Epidermal melanocyte (primary cell): ENCODE results near the gene ATG5.
A peak's percentile ranks its signal among the peaks of the same experiment; 100 is the strongest.

Source experiments
- DNase-seq: peaks from one replicate; pipeline ENCODE4 v3.0.0; 2011; ENCODE audit warnings: low spot score; ENCODE audit not compliant: insufficient read length

The ATG5 gene

DNA sequence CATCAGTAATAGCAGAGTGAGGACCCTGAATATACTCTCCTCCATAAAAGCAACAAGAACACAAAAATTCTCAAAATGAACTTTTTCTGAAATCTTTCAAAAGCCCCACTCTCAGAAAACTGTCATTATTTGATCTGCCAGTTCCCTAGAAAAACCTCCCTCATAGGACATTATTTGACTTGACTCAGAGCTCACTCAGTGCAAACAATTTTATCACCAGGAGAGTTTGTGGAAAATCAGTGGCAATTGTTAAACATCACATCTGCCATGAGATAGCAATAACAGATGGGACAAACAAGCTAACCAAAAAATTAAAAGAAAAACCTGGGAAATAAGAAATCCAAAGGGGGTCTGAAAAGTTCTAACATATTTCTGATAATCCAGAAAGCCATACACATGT, 100.0 kb downstream of the ATG5 start:
- DNase-seq: no peak

DNA sequence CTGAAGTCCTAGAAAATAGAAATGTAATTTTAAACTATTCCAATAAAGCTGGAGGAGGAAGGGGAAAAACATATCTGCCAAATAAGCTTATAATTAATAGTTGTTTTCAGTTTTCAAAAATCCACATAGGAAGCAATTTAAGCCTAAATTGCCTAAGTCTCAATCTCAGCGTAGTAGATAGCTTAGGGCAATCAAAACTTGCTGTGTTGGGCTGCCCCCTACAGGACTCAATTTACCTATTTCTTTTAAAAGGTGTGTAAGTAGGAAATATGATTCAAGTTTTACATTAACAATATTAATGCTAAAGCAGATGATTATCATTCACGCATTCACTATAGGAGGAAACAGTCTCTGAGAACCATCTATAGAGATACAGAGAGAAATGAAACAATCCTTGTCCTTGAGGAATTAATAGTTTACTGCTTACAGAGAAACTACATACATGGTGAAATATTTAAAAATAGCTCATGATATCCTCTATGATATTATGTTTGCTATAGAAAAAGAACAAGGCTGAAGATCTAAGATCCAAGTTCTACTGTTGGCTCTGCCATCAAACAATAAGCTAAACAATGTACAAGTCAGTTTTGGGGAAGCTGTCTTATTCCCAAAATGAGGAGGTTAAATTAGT, 102.1 kb downstream of the ATG5 start:
- DNase-seq: peak; percentile 22

DNA sequence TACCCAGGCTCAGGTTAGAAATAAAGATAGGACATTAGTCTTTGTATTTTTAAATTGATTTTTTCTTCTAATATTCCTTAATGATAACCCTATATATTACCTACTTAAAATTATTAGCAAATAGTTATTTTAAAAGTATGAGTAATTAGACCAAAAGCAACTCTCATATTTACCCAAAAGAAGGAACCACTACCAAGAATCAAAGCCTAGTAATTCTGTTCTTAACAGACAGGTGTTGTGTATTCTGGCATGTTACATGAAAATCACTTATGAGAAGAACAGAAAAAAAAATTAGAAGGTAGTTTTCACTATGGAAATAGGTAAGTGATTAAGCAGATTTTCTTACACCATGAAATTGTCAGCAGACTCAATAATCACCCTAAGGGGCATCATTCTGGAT, 105.1 kb downstream of the ATG5 start:
- no peak for DNase-seq

DNA sequence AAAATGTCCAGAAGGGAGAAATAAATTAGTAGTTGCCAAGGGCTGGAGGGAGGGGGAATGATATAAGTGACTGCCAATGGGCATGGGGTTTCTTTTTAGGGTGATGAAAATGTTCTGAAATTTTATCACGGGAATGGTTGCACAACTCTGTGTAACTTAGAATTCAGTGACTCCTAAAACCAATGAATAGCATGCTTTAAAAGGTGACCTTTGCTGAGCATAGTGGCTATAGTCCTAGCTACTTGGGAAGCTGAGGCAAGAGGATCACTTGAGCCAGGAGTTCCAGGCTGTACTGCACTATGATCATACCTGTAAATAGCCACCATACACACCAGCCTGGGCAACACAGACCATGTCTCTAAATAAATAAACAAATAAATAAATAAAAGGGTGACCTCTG, 109.0 kb downstream of the ATG5 start:
- DNase-seq: no peak

DNA sequence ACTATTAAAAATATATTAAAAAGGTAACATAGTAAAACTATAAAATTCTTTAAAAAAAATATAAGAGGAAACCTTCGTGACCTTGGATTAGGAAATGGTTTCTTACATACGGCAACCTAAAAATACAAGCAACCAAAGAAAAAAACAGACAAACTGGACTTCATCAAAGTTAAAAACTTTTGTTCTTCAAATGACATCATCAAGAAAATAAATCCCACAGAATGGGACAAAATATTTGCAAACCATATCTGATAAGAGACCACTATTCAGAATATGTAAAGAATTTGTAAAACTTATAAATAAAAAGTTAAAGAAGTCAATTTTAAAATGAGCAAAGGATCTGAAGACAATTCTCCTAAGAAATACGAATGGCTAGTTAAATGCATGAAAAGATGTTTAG, 110.0 kb downstream of the ATG5 start:
- no peak for DNase-seq

DNA sequence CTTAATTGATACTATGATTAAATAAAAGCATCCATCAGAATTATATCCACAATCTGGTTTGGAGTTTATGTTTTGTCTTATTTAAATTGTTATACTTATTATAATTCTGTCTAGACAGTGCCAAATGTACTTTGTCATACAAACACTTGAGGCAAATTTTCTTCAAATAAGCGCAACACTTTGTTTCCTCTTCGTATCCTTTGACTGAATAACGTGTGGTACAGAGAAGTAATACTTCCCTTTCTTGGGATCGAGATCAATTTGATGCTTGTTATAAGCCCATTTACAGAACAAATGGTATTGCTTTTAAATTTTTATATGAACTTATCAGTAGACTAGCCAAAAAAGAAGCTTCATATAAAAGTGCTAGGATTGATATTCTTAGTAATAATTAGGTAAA, 111.0 kb downstream of the ATG5 start:
- DNase-seq: no peak

DNA sequence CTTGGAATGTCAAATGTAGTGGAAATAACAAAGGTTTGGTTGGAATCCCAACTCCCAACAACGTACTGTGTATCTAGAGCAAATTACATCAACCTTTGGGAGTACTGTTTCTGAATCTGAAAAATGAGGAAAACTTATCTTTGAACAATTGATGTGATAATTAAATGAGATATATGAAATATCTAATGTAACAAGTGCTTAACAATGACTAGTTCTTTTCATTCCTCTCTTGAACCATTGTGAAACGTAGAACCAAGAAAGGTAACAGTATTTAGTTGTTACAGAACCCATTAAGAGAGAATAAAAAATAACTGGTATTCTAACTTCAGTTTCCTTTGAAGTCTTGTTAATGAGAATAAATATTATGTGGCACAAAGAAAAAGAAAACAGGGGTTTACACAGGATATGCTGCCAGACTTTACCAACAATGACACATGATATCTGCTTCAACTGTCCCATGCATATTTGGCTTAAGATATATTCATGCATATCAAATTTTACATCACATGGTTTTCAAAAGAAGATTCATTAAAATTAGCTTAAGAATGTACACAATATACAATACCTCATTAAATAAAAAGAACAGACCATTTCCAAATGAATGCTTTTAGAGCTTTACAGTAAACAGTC, 111.8 kb downstream of the ATG5 start:
- no peak for DNase-seq

DNA sequence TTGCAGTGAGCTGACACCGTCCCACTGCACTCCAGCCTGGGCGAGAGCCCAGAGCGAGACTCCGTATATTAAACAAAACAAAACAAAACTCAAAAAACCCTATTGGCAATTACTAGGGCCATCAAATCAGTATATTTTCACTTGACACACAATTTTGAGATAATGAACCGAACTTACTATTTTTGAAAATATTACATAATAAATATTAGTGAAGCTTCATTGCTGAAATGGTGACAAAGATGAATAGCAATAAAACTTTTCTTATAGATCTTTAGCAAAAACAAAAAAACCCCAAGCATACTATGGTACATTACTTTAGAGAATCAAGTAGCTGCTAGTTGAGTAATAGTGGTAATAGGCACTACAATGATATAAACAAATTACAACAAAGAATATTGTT, 113.0 kb downstream of the ATG5 start:
- DNase-seq: no peak

DNA sequence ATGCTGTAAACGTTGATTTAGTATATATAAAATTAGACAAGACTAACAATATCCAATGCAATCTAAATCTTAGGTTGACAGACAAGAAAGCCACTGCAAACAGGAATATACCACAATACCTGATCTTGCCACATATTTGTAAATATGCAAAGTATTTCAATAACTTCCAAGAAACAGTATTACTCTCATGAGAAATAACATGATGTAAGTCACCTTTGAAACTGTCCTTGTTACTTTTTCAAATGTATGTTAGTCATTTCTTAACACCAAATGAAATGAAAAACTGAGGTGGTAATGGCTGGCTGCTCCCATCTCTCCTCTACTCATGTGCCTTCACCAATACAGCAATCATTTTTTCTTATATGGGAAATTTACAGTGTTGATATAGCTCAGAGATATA, 118.7 kb downstream of the ATG5 start:
- no peak for DNase-seq

DNA sequence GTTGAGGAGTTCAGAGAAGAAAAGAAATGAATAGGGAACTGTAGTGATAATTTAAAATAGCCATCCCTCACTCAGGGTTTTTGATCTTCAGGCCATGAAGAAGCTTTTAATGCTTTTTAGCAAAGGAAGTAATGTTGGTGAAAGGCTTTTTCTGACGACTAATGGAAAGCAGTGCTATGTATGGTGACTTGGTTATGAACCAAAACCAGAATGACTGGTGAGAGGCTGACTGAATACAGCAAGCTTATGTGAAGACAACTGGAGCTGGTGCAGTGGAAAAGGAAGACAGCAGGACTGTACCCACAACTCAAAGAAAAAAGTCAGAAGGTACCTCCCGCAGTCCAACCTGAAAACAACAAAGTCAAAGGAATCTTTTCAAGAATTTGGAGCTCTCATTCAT, 120.6 kb downstream of the ATG5 start:
- no peak for DNase-seq

DNA sequence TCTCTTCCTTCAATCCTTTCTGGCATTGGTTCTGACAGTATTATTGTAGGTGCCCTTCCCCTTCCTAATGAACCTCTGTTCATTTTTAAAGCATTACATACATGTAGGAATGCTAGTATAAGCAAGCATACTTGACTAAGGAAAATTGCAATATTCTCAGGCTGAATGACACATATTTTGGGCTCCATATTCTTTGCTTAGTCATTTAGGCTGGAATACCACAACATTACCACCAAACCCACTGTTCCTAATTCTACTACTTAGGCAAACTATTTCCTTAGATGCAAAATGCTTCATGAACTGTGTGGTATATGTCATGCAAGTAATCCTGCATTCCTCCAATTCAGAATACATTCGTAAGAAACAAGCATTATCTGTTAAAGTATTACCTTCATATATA, 125.6 kb downstream of the ATG5 start:
- no peak for DNase-seq

DNA sequence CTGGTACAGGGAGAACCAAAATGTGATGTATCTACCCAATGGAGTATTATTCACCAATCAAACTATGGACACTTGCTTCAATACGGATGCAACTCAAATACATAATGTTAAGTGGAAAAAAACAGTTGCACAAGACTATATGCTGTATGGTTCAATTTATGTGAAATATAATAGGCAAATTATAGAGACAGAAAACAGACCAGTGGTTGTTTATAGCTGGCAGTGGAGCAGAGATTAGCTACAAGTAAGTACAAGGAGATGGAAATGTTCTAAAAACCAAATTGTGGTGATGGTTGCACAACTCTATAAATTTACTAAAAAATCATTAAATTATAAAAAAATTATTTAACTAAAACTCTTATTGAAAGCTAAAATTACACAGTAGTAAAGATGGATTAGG, 126.2 kb downstream of the ATG5 start:
- no peak for DNase-seq

DNA sequence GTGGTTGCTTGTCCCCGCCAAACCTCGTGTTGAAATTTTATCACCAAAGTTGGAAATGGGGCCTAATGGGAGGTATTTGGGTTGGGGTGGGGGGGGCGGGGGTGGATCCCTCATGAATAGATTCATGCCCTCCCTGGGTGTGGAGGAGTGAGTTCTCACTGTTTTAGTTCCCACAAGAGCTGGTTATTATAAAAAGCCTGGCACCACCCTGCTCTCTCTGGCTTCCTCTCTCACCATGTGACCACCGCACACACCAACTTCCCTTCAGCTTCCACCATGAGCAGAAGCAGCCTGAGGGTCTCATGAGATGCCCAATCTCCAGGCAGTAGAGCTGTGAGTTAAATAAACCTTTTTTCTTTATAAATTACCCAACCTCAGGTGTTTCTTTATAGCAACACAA, 128.1 kb downstream of the ATG5 start:
- no peak for DNase-seq

DNA sequence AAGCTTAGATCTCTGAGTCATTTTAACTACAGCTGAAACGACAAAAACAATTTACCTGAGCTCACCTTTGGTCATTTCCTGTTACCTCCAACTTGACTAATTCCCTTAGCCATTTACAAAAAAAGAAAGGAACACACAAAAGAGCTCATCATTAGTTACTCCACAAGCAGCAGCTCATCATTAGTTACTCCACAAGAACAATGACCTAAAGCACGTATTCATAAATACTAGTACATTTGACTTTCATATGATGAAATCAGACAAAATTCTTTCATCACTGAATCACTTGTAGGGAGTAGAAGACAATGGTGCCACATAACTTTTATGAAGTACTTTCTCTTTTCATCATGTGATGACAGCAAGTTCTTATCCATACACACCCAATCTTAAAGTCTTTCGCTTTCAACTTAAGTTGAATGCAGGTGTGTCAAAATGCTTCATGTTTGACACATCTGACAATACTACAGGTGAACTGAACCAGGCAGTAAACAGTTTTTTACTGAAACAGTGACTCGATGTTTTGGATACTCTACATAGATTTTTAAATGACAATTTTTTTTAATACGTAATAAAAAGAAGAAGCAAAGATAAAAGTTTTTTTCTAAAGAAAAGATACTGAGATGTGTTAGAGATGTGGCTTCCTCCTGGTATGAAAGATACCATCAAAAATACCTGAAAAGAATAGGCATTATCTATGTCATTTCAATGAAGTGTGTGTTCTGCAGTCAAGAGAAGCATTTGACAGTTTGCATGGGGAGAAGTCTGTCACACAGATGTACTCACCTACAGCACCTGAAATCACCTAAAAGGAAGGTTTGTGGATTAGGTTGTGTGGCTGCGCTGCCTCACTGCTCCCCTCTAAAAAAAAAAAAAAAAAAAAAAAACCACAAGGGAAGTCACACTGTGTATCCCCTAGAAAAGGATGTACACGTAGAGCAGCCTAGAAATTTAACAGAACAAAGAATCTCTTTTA, 130.3 kb downstream of the ATG5 start:
- DNase-seq: no peak

DNA sequence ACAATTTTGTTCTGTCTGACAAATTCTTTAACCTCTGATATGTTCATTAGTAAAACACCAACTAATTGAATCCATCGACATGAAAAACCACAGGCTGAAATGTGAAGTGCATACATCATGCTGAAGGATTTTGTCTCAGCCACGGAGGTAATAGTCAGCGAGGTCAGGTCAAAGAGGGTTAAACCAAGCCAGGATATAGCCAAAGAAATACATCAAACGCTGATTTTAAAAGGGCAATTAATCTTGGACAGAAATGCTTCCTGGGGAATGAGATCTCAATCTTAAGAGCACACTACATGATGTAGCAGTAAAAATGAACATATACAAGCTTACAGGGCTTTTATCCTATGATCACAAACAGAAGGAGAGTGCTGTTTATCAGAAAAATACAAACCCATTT, 132.7 kb downstream of the ATG5 start:
- DNase-seq: no peak

DNA sequence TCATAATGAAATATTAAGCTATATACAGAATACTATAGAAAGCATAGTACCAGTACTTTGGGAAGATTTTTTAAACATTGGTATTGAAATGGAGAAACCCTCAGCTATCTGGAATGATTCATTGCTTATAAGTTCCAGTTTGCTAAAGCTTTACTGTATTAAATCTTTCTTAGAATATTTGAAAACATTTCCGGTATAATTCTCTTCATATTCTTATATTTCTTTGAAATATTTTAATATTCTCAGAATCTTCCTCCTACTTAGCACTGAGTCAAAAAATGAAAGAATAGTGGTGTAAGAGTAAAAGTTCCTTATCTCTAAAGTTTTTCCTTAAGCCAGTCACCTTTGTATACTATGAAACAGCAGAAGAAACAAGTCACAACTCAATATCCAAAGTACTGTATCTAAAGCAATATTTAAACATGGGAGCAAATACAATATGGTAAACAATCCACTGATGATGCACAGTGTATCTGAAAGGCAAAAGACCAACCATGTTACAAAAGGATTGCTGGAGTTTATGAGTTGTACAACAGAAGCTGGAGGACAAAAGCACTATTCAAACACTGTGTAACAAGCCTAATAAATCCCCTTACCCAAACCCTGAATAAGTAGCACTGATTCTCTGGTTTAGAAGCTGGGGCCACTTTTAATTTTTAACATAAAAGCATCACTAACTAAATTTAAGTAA, 137.3 kb downstream of the ATG5 start:
- DNase-seq: no peak

DNA sequence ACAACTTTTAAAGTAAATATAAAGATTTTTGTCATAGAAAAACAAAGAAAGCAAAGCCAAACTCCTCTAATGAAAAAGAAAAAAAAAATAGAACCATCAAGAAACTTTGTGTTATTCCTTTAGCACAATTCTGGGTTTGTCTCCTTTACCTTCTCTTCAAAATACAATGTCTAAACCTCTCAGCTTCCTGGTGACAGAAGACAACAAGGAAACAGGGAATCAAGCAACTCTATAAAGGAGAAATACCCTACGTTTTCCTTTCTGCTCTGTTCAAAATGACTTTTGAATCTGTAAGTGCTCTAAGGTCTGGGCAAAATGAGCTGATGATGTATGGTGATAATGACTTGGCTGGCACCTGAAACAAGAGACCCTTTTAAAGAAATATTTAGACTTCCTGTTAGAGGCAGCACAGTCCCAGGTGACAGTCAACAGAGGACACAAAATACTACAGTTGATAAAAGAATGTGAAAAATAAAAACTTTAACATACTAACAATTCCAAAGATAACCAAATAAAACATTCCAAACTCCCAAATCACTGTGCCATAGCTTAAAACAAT, 138.1 kb downstream of the ATG5 start:
- no peak for DNase-seq

DNA sequence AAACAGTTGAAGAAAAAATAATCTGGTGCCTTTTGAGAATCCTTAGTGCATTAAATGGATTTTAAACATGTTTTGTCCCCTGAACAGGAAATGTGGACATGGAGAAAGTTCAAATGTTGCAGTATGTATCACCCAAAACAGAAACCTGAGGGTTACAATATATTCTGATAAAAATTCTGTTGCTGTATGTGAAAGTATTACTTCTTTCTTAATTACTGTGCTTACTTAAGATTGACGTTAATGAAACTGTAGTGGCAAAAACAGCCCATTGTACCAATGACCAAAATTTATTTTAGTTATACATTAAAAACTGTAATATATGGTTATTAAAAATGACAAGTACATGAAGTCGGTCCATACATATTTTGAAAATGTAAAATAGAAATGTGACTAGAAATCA, 138.8 kb downstream of the ATG5 start:
- DNase-seq: no peak

DNA sequence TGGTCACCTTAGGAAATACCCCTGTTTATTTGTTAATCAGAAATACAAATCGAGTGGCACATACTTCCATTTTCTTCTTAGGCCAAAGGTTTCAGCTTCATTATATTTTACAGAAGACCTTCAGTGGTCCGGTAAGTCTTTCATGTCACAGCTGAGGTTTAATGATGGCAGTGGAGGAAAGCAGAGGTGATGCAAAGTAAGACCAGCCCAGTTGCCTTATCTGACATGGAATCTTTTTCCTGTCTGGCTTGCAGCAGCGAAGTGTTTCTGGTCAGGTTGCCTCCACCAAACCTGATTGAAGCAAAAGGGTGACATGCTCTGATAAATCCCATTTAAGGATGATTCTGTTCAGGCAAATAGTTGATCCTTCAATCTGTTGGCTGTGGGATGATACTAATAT, 139.4 kb downstream of the ATG5 start:
- no peak for DNase-seq

DNA sequence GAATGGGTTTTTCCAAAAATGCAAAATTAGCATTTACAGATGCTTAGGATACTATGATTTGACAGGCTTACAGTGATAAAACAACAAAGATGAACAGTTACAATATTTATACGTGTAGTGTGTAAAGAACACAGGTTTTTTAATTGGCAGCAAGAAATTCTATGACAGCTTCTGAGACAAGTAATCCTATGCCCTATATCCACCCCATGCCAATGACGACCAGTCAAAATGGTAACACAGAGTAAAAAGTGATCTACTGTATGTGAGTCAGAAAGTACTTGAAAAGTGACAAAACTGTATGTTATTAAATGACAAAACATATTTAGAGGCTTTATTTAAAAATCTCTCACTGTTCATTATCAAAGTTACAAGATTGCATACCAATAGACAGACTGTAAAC, 139.9 kb downstream of the ATG5 start:
- no peak for DNase-seq

DNA sequence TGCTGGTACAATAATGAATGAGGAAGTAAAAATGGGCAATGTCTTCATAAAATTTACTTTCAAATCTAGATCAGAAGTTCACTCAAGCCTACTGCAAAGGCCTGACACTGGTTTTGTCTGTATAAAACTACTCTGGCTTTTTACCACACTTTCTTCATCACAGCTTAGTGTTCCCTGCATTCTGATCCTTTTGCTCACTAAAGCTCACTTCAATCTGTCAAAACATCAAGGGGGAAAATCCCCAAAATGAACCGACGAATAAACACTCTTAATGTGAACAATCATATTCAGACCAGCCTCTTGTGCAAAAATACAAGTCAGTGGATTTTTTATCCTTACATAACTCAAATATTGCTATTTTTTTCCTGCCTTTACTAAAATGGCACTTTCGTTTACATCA, 140.9 kb downstream of the ATG5 start:
- no peak for DNase-seq

DNA sequence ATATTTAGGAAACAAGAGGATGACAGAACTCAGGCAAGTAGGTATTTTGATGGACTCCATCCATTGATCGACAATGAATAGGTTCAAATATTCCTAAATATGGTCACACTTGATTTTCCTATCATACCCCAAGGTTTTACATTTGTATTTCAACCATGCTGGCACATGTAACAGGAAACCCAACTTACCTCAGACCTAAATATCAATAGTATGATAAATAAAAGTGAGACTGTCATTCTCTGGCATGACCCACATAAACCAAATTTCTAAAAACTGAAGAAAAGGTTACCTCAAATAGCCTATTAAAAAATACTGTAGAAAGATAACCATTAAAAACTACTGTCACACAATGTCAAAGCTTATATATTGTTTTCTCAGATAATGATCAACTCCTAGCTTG, 142.1 kb downstream of the ATG5 start:
- DNase-seq: no peak
